NCI-H2107 (cell line): ENCODE data around the gene PLVAP.
"Not testable (repeated sequence)": the region's sequence is repeated elsewhere in the genome, so short reads cannot be mapped to it uniquely, and the experiment has no call there.

Experiments used
- DNase-seq: peaks from one replicate; lab custom pipeline; 2025; lab: John Stamatoyannopoulos, UW

Gene PLVAP

DNA sequence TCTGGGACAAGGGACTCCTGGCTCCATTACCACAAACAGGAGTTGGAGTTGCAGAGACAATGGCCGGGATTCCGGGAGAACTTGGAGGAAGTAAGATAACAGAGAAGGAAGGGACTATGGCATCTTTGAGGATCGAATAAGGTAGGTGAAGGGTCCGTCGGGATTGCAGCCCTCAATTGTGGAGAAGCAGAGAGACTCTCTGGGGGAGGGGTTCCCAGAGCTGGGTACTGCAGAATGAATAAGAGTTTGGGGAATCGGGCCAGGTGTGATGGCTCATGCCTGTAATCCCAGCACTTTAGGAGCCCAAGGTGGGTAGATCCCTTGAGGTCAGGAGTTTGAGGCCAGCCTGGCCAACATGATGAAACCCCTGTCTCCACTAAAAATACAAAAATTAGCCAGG lies 24.5 kb upstream of the PLVAP start:
- no peak for DNase-seq

DNA sequence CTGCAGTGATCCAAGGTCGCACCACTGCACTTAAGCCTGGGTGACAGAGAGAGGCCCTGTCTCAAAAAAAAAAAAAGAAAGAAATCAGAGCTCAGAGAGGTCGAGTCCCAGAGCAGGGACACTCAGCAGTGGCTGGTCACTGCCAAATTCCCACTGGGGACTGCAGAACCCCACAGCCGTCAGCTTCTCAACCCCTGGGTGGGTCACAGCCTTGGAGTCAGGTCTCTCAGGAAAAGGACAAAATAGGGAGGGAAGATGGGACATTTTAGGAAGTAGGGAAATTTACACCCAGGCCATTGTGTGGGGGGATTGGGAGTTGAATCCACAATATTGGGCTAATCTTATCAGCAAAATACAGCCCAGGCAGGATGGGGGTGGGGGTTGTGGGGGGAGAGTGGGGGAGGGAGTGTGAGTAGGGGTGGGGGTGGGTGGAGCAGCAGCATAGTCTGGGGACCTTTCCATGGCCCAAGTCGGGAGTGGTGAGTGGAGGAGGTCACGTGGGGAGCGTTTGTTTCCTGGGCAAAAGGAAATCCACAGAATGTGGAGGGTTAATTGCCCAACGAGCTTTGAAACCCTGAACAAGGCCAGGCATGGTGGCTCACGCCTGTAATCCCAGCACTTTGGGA lies 21.9 kb upstream of the PLVAP start:
- DNase-seq = no peak

DNA sequence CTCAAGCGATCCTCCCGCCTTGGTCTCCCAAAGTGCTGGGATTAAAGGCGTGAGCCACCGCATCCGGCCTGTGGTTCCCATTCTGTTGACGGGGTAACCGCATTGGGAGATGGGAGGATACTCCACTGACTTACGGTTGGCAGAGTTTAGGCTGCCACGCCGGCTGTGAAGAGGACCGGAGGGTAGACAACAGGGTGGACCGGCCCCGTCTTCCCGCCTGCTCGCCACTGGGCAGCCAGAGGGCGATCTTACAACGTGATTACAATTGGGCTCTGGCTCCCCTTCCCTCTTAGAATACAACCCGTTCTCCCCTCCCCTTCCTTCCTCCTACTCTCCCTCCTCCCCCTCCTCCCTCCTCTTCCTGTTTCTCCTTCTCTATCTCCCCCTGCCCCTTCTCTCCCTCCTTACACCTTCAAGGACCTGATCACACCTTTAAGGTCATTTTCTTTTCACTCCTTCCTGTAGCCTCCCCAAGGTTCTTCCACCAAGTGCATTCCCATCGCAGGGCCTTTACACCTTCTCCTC lies 17.8 kb upstream of the PLVAP start:
- DNase-seq = no peak

DNA sequence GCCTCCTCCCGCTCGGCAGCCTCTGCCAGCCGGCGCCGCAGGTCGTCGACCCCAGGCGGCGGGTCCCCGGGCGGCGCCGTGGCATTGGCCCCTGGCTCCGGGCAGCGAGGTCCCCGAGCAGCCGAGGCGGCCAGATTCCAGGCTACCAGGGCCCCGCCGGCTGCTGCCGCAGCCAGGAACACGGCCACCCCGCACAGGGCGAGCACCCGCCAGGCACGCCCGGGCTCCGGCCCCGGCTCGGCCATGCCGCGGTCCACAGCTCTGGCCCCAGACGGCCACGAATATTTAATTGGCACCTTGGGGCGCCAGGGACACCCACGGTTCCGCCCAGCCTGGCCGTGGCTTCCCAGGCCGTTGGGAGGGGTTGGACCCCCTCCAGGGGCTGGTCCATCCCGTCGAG lies 16.8 kb upstream of the PLVAP start, which contains the start of gene CCDC194:
TSS of gene CCDC194 (minus strand) at position 283 of the 400 bp plus-strand sequence. CDS start at position 245, 38 bp downstream.
- no peak for DNase-seq

DNA sequence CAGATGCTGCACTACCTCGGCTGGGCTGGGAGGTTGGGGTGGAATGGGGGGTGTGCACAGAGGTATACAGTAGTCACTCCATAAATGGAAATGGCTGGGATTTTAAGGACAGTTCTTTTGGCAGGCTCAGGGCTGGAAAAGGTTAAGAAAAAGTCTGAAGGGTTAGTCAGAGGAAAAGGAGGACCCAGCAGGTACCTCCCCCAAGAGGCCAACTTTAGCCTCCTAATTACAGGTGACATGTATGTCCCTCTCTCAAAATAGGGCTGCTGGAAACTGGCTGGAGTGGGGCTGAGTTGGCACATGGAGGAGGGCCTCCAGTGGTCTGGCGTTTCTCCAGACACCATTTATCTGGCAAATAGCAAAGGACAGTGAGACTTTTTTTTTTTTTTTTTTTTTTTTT lies 15.9 kb upstream of the PLVAP start:
- no peak for DNase-seq

DNA sequence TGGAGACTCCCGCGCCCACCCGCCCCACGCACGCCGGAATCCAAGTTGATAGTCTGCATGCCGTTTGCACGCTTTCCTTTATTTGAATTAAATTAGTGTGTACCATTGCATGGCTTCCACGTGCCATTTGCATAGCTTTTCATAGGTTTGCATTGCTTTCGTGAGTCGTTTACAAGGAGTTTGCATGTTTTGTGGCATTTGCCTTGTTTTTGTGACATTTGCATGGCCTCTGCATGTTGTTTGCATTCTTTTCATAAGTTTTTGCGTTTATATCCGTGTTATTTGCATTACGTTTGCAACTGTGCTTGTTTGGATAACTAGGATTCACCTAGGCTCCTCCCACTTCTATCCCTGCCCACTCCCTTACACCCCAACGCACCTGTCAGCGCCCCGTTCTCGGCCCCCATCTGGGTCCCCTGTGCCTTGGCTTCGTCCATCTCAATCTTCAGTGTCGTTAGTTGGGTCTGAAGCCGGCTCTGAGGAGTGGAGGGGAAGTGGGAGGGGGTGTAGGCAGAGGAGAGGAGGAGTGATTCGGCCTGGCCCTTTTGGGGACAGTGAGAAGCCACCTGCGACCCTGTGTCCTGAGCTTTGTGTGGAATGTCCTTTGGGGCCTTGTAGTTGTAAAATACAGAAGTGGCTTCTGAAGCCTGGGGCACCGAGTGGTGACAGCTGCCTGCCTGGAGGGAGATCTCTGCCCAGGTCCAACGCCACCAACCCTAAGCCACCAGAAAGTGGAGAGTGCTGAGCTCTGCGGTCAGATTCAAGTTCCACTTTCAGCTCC lies 14.4 kb upstream of the PLVAP start:
- DNase-seq = no peak

DNA sequence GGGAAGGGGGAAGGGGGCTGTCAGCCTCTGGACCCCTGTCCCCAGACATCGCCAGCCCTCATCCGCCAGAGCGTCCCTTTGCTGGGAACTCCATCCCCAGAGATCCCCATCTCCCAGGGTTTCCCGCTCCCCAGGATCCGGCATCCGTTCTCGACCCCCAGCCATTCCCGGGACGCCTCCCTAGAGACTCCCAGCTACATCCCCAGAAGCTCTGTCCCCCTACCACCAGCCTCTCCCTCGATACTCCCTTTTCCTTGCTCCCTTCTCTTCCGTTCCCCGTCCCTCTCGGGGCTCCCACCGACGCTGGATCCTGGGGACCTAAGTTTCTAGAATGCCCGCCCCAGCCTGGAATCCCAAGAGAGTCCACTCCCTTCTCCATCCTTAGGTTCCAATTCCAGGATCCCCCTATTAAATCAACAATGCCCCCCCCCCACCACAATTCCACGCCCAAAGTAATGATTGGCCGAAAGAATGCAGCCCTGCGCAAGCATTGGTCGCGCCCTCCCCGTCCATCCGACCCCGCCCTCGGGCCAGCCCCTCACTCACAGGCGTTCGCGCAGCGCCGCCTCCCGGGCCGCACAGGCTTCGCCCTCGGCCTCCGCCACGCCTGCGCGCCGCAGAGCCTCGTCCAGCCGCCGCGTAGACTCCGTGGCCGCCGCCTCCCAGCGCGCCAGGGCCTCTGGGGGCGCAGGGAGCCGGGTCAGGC lies 13.7 kb upstream of the PLVAP start:
- DNase-seq = peak; percentile 40

DNA sequence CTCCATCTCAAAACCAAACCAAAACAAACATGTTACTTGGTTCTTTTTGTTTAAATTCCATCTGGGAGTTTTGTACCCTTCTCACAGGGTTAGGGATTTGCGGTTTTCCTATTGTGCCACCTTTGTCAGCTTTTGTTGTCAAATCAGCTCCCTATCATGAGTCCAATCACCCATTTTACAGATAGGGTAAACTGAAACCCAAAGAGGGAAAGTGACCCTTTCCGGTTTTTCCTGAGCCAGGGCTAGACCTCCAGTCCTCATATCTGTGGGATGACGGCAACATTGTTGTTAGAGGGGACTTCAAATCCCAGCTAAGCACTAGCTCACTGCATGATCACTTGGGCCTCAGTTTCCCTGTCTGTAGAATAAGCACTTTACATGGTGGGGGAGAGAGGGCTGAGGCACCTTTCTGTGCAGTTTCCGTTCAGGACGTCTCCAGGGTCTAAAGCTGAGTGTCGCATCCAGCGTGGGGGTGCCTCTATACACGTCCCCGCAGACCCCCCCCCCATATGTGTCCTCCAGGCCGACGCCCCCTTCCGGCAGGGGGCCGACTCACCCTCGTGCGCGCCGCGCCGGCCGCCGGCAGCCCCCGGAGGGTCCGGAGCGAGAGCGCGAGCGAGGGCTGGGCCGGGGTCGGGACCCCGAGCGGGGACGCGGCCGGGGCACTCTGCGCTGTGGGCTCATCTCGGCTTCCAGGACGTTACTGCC lies 13.0 kb upstream of the PLVAP start:
- DNase-seq = no peak

DNA sequence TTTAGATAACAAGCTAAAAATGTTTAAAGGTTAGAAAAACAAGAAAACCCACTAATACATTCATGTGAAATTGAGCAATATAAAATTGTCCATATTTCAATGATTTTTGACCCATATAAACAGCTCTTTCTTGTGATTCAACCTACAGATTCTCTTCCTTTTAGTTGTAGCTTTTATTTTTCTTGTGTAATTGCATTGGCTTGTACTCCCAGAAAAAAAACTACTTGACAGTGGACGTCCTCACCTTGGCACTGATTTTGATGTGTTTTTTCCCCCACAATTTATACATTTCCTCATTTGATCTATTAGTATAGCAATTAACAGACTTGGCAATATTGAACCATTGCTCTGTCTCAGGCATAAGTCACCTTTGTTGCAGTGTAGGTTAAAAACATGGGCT lies 12.1 kb upstream of the PLVAP start:
- no peak for DNase-seq

DNA sequence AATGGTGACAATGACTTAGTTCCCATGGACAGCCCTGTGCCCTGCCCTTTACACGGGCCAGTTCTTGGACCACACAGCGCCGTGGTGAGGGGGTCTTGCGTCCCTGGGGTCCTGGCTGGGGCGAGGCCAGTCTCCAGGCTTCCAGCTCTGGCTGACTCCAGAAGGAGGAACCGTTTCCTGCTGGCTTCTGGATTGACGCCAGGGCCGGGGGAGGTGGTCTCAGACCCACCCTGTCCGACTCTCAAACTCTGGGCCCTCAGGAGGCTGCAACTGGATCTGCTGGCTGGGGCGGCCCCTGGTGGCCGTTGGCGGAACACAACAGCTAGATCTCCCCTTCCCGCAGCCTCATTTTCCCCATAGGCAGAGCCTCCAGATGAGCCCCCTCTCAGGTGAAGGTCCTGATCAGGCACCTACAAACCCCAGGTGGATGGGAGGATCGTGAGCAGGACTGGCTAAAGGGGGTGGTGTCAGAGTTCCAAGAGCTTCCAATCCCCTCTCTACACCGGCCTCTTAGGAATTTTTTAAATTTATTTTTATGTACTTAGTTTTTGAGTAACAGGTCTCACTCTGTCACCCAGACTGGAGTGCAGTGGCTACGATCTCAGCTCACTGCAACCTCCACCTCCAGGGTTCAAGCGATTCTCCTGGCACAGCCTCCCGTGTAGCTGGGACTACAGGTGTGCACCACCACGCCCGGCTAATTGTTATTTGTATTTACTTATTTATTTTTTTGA lies 8.9 kb upstream of the PLVAP start:
- DNase-seq = no peak

DNA sequence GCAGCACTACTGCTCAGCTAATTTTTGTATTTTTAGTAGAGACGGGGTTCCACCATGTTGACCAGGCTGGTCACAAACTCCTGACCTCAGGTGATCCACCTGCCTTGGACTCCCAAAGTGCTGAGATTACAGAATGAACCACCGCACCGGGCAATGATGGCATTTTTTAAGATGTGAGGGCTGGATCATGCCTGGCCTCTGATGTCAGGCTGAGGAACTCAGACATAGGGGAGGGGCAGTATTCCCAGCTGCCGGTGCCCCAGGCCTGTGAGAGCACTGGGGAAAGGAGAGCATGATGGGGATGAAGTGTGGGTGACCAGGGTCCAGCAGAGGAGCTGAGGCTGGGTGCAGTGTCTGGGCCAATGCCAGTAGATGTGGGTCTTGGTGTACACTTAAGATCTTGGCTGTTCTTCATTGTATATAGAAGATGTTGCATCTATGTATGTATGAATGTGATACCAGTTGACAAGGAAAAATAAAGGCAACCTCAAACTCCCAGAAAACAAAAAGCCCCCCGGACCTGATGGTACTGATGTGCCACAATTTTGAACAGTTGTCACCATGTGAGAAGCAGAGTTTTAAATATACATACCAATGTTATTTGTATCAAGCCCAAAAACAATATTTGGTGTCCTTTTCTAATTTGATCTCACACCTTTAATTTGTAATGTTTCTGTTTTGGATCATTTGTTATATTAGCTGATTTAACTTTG lies 3.4 kb upstream of the PLVAP start:
- no peak for DNase-seq

DNA sequence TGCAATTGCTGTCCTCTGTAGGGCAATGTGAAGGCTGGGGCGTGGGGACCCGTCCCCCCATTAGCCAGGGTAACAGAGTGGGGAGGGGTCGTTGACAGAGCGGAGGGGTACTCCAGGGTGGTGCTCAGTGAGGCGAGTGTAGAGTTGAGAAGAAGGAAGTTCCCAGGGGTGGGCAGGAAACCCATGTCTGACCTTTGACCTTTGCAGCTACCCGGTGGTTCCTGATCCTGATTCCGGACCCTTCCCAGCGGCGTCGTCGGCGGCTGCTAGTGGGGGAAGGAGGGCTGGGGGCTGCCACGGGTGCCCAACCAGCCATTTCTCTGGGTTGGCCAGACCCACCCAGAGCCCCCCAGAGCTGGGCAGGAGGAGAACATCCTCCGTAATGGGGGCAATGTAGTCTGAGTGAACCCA lies 2.1 kb upstream of the PLVAP start:
- no peak for DNase-seq

DNA sequence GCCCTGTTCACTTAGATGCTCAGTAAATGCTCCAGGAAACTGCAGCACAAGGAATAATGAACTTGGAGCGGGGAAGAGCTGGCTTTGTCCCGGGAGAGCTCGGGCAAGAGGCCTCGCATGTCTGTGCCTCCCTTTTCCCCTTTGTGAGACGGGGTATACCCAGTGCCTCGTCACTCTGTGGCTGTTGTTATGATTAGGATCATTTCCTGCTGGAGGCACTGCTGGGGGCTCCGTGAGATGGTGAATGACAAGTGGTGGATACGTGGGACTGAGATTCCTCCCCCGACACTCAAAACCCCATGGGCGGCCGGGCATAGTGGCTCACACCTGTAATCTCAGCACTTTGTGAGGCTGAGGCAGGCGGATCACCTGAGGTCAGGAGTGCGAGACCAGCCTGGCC lies 1.1 kb upstream of the PLVAP start:
- DNase-seq = no peak

DNA sequence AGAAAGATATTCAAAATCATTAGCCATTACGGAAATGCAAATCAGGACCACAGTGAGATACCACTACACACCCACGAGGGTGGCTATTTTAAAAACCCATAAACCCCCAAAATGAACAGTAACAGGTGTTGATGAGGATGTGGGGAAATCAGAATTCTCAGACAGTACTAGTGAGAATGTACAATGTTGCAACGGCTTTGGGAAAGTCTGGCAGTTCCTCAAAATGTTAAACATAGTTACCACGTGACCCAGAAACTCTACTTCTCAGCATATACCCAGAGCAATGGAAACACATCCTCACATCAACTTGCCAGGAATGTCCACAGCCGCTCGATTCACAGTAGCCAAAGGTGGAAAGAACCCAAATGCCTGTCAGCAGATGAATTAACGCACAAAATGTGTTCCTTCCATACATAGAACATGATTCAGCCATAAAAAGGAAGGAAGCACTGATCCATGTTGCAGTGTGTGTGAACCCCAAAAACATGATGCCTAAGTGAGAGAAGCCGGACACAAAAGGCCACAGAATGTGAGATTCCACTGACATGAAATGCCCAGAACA lies 7.0 kb downstream of the PLVAP start:
- no peak for DNase-seq

DNA sequence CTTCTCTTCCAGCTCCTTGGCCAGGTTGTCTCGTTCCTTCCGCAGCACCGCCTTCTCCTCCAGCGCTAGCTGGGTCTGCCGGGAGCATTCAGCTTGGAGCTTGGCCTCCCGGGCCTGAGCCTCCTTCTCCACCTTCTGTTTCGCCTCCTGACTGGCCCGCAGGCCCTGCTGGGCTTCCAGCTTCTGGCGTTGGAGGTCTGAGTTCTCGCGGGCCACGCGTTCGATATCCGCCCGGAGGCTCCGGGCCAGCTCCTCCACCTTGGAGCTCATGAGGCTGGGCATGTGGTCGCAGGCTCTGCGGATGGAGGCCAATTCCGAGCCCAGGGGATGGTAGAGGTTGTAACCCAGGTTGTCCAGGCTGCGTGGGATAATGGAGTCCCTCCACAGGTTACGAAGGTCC lies 11.8 kb downstream of the PLVAP start:
- no peak for DNase-seq

DNA sequence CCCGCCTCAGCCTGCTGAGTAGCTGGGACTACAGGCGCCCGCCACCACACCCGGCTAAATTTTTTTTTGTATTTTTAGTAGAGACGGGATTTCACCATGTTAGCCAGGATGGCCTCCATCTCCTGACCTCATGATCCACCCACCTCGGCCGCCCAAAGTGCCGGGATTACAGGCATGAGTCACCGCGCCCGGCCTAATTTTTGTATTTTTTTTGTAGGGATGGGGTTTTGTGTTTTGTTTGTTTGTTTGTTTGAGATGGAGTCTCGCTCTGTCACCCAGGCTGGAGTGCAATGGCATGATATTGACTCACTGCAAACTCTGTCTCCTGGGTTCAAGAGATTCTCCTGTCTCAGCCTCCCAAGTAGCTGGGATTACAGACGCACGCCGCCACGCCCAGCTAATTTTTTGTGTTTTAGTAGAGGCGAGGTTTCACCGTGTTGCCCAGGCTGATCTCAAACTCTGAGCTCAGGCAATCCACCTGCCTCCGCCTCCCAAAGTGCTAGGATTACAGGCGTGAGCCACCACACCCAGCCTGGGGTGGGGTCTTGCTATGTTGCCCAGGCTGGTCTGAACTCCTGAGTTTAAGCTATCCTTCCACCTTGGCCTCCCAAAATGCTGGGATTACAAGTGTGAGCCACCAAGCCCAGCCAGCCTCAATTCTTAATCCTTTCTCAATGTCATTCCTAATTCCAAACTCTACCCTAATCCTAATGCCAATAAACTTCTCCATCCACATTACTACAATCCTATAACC lies 13.1 kb downstream of the PLVAP start:
- not testable (repeated sequence) for DNase-seq

DNA sequence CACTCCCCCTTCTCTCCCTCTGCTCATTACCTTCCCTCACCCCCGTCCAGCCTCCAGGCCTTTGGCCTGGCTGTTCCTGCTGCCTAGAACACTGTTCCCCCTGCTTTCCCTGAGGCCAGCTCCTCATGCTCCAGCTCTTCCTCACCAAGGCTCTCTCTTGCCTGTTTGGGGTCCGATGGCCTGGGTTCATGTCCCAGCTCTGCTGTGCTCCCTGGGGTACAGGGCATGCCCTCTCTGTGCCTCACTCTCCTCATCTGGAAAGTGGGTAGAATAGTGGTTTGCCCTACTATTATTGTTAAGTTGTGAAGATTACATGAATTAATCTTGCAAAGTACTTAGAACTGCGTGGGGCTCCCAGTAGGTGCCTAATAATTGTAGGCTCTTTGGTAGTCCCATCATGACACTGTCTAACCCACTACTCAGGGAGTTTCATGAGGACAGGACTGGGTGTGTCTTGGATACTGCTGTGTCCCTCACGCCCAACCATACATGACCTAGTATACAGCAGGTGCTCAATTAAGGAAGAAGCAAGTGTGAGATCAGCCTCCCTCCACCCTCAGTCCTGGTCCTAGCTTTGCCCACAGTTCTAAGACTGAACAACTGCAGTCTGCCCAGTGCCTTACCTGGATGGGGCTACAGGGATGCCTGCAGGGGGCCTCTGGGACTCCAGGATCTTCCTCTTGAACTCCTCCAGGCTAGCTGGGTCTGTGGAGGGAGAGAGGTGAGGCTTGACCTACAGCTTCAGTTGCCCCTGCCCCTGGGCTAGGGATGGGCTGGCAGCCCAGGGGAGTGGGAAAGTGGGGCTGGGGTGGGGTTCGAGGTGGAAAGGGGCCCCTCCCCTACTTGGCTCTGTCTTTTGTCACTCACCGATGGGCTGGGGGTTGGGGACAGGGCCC lies 17.0 kb downstream of the PLVAP start:
- DNase-seq = no peak

DNA sequence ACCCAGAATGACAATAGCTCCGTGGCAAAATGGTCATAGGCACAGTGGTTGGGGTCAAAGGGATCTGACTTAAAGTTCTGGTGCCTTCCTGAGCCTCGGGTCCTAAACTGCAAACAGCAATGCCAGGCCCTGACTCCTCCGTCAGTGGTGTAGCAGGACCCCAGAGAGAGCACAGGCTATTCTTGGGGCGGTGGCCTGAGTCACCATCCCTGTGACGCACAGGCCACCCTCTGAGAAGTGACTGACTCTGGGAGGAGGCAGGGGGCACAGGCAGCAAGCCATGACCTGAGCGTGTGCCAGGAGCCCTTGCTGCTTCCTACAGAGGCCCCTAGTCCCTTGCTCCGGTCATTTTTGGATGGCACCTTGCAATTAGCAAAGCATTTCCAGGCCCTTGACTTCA lies 18.7 kb downstream of the PLVAP start:
- DNase-seq = no peak

DNA sequence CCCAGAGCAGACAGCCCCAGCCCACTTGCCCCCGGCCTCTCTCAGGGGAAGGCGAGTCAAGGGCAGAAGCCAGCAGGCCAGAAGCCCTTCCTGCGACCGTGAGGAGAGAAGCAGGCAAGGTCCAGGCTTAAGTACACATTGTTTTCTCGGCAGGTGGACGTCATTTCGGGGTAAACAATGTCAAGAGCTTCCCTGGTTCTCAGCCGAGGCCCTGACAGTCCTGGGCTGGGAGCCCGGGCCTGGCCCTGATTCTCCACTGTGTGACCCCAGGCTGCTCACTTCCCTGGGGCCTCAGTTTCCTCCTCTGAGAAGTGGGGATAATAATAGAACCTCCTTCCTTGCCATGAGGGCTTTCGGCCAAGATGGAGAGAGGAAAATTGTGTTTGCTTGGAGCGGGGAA lies 19.4 kb downstream of the PLVAP start:
- no peak for DNase-seq
